Suppressor macrophage (primary cell): Measurements from ENCODE around the gene COL8A2.

Experiments used
- DNase-seq, 4 experiments: peaks; one replicate each; pipeline ENCODE4 v3.0.0-alpha.2; 2020 to 2022

The COL8A2 gene

DNA sequence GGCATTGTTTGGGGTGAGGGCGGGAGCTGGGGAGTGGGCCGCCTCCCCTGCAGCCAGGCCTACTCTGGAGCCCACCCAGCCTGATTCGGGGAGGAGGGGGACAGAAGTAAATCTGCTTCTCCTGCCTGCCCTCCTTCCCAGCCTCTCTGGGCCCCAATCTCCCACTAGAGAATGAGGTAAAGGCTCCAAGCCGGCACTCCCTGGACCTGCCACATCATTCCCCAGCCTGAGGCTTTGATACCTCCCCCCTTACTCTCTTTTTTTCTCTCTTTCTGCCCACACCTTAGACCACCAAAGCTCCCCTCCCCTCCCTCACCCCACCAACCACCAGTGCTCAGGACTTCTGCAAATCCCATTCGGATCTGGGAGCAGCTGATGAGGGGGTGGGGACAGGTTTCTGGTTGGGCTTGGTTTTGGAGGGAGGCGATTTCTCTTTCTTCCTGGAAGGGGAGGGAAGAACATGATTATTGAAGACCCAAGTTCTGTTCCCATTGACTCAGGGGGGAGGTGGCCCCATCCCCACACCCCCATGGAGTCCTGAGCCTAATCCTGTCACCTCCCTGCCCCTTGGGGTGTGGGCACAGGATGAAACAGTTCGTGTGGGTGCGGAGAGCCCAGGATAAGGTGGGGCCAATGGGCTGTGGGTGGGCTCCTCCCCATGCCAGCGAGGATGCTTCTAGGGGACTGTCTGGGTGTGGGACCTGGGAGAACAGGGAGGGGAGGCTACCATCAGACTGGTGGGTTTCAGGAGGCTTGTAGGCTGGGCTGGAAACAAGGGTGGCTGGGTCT is 32.3 kb upstream of the COL8A2 start:
- peak in 3 of 4 experiments; percentile 50 to 64 (median 54) for DNase-seq

DNA sequence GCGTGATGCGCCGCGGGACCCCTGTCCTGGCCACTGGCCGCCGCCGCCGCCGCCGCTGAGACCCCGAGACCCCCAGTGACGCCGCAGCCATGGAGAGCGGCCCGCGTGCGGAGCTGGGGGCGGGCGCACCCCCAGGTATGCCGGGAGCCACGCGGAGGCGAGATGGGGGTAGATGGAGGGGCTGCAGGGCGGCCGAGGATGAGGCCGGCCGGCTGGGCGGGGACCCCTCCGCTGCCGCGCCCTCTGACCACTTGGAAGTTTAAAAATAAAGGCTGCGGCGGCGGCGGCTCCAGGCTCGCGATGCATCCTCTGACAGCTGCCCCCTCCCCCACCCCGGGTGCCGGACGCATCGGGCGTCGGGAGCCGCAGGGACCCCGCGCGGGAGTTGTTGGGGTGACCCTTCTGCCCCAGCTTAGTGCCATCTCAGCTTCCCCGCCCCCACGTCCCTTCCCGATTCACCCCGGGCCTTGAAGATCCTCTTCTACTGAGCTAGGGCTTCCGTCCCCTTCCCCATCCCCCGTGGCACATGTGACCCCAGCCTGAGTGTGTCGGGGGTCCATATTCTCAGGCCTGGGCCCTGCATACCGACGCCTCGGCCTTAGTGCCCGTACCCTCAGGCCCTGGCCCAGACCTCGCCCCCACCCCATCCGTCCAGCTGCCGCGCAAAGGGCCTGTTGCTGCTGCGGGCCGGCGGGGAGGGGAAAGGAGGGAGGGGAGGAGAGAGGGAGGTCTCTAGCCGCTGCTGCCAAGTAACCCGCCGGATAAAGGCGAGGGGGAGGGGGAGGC is 31.5 kb upstream of the COL8A2 start:
- DNase-seq, result peak; percentile 63 to 85 (median 76)

DNA sequence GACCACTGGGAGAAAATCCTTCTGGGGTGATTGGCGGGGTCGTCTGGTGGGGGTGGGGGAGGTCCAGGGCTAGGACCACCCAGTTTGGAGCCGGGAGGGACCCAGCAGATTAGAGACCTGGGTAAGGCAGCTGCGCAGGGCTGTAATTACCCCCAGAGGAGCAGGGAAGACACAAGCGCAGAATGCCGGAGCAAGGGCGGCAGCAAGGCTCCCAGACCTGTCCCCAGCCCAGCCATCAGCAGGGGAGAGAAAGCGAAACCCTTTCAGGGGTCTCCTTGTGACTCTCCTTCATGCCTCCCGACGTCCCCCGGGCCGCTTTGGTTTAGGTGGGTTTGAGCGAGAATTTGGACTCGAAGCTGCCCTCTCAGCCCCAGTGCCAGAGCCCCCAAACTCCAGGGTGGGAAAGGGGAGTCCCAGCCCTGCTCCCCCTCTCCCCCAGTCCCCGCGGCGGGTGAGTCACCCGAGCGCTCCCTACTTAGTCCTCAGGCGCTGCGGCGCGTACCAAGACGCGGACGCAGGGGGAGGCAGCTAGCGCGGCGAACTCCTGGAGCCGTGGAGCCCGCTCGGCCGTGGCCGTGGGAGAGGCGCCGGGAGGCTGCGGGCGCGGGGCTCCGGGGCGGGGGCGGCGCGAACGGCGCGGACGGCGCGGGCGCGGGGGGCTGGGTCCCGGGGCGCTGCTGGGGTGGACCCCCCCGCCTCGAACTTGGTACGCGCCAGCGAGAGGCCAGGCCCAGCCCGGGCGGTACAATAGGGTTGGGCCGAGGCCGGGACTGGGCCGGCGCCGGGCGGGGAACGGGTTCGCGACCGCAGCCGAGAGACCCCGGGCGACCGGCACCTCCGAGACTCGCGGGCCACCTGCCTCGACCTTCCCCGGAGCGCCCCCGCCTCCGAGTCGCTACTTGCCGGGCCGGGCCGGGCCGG is 30.6 kb upstream of the COL8A2 start, which contains the start of gene MAP7D1:
Gene MAP7D1 (plus strand): TSS at position 753 of the 921 bp plus-strand sequence. CDS start 258 bp downstream, outside the sequence.
- DNase-seq, result peak; percentile 88 to 95 (median 93)

GRCh38 chr1:36154765-36155407 is 29.9 kb upstream of the COL8A2 start:
- DNase-seq, result no peak

GRCh38 chr1:36154335-36154734 is 29.3 kb upstream of the COL8A2 start:
- DNase-seq, result no peak

- DNase-seq, result no peak
Measured at GRCh38 chr1:36153476-36153875, 28.5 kb upstream of the COL8A2 start.

DNA sequence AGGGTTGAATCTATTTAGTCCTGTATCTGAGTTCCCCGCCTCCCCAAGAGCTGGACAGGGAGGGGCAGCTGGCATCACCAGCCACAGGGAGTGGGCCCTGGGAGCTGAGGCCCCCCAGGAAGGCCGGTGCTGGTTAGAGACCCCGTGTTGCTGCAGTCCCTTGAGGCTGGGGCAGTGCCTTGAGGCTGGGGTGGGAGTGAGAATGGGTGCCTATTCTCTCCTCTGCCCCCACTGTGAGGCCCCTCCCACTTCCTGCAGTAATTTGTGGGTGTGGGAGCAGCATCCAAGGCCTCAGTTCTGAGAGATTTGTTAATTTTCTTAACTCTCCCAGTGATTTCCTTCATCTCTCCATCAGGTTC is 26.8 kb upstream of the COL8A2 start:
- DNase-seq, result peak in 3 of 4 experiments; percentile 65 to 79 (median 69)

DNA sequence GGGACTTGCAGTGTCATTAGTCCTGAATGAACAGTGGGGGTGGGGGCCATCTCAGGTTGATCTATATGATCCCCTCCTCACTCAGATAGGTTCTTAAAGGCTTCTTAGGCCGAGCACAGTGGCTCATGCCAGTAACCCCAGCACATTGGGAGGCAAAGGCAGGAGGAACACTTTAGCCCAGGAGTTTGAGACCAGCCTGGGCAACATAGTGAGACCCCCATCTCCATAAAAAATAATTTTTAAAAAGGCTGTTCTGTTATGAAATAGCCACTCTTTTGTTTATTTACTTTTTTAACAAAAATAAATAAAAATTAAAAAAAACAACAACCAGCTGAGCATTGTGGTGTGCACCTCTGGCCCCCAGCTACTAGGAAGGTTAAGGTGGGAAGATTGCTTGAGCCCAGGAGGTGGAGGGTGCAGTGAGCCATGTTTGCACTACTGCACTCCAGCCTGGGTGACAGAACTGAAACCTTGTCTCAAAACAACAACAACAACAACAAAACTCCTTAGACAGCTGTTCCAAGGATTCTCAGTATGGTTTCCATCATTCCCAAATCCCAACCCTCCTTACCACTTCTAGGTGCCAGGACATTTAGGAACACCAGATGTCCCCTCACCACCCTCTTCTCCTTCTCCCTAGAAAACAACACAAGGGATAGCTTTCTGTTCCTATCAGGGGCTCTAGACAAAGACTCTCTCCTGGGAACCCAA is 26.3 kb upstream of the COL8A2 start:
- no peak for DNase-seq

DNA sequence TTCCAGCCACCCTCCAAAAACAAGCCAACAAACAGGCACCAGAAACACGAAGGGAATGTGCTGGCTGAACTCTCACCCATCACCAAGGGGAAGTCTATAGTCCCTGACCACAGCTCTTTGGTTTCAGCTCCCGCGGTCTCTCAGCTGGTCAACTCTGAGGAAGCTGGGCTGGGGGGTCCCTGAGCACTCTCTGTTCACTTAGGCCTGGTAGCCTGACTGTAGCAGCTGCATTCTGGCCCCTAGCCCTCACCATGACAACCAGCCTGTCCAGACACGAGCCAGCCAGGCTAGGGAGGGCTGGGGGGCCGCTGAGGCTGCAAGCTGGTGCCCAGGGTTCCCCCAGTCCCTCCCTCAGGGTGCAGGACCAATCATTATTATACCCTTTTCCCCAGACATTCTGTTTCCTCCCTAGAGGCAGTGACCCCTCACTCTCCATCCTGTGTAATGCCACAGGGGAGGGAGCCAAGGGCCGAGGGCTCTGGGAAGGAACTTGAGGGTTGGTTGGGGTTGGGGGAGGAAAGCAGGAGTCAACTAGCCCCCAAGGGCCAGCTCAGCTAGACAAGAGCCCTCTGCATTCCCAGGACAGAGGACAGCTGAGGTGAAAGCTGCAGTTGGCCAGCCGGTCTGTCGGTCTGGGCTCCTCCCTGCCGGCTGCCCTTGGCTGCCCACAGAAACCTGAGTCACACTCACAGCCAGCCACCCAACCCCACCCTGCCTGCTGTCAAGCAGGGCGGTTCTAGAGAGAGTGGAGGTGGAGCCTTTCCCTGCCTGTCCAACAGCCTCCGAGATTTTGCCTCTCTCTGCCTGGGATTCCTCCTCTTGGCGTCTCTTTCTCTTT is 25.5 kb upstream of the COL8A2 start:
- DNase-seq, result peak; percentile 92 to 96 (median 96)

DNA sequence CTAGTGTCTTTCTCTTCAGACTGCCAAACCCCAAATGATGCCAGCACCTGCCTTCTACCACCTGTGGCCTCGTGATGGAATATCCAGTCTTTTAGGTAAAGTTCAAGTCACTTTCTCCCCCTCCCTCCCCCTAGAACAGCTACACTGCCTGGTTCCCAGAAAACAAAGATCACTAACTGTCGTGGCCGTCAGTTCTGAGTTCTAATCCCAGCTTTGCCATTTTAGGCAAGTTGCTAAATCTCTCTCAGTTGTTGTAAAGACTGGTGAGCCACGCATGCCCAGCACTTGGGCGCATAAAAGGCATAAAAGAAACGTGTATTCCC is 24.9 kb upstream of the COL8A2 start:
- DNase-seq, result no peak

- peak; percentile 100 for DNase-seq
Measured at GRCh38 chr1:36149237-36149972, 24.4 kb upstream of the COL8A2 start, which contains the start of gene TRAPPC3. Gene TRAPPC3 (minus strand): TSS chr1:36149486. CDS start chr1:36149378, 108 bp downstream.

DNA sequence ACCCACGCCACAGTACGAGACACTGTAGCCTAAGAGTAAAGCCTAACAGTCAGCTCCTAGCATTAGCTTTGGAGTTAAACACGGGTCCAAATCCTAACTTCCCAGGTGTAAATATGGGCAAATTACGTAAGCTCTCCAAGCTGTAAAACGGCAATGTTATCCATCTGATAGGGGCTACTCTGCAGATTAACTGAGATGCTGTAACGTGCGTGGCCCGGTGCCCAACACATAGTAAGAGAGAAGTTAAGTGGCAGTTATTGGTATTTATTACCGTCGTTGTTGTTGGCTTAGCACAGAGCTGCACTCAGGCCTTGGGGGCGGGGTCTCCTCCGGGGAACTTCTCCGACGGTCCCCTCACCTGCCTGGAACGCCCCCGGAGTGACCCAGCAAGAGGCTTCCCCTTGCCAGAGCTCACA is 23.8 kb upstream of the COL8A2 start:
- DNase-seq, result no peak

DNA sequence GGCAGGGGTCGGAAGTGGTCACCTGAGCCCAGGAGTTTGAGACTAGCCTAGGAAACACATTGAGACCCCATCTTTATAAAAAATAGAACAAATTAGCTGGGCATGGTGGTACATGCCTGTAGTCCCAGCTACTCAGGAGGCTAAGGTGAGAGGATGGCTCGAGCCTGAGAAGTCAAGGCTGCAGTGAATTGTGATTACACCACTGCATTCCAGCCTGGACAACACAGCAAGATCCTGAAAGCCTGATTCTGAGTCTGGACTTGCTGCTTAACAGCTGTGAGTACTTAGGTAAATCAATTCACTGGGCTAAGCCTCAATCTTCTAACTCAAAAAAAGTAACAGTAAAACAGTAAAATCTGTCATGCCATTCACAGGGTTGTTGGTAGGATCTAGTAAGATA is 19.4 kb upstream of the COL8A2 start:
- DNase-seq, result no peak

DNA sequence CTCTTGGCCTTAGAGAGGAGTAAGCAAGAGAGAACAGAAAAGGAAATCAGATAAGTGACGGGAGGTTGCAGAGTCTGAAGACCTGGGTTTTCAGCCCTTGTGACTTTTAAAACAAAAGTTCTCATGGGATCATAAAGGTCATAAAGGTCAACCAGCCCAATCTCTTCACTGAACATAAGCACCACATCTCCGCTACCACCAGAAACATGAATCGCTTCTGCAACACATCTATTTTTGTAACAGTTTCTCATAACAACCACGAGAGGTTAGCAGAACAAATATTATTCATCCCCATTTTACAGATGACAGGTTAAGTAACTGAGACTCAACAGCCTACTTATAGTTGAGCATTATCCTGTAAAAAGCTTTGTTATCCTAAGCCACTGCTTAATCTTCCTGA is 18.4 kb upstream of the COL8A2 start:
- no peak for DNase-seq

GRCh38 chr1:36142121-36142520 is 17.1 kb upstream of the COL8A2 start:
- DNase-seq, result peak in 1 of 4 experiments; percentile 47

- DNase-seq, result no peak
Measured at GRCh38 chr1:36139521-36139920, 14.5 kb upstream of the COL8A2 start.

DNA sequence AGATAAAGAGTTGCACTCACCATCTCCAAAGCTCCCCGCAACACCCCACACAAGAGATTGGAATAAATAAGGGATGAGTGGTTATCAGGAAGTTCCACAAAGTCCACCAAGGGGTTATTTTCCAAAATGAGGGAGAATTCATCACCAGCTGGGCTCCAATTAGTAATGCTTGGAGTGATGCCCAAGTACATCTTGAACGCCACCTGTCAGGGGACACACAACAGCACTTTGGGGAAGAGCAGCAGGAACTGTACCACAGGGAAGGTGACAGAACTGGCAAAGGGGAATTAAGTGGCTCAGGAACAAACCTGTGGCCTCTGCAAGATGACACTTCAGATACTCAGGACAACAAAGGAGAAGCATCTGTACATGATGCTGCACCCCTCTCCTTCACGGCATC is 12.8 kb upstream of the COL8A2 start:
- no peak for DNase-seq

- DNase-seq, result no peak
Measured at GRCh38 chr1:36137226-36137625, 12.2 kb upstream of the COL8A2 start.

GRCh38 chr1:36136535-36136934 is 11.5 kb upstream of the COL8A2 start:
- DNase-seq, result no peak

DNA sequence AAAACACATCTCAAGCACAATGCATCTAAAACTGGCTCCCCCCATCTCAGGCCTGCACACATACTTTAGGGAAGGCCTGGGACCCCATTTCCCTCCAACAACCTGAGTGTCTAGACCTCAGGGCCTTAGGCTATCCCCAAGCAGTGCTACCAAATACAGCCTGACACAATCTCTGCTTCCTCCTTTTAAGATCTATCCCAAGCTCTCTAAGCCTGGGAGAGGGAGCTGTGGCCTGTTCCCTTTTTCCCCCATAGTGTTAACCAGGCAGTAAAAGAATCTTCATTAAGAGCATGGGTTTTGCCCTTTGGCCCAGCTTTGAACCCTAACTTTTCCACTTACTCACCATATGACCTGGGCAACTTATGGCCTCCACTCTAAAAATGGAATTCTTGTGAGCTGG is 10.8 kb upstream of the COL8A2 start:
- peak; percentile 42 to 69 (median 67) for DNase-seq
